Cardiac muscle cell (in vitro differentiated cells and primary cell): Measurements from ENCODE around the gene PITPNM1. TPM values are rescaled to one million over a fixed set of nuclear protein-coding genes. Genes with fewer than 3 reads are reported as not detected.

ENCODE experiments used
- DNase-seq, 2 donors: peaks; one replicate each; pipeline versions ENCODE4 v3.0.0 to v3.0.0-alpha.2; 2010 to 2017; ENCODE audit warnings: low read depth in 1 of 2, low spot score in 1 of 2
- H3K27ac ChIP-seq: fragments of 200-600 bp; sonication (generic); 2 replicates; pipeline ENCODE4 v1.5.1; 2016
- H3K27me3 ChIP-seq: fragments of 200-600 bp; sonication (generic); 2 replicates; pipeline ENCODE4 v1.6.0; 2016; ENCODE audit warnings: control low read depth
- H3K36me3 ChIP-seq: fragments of 200-600 bp; sonication (generic); 2 replicates; pipeline ENCODE4 v1.5.1; 2016; ENCODE audit warnings: control low read depth
- H3K4me1 ChIP-seq: fragments of 200-600 bp; sonication (generic); 2 replicates; pipeline ENCODE4 v1.8.1; 2017; ENCODE audit warnings: low read depth, mild to moderate bottlenecking, mixed run types
- H3K4me3 ChIP-seq: fragments of 200-600 bp; sonication (generic); 2 replicates; pipeline ENCODE4 v1.5.1; 2016; ENCODE audit warnings: mild to moderate bottlenecking
- H3K9me3 ChIP-seq: fragments of 200-600 bp; sonication (generic); 2 replicates; pipeline ENCODE4 v1.5.1; 2017; ENCODE audit warnings: low read depth, mild to moderate bottlenecking, control low read depth
- CTCF ChIP-seq: IDR thresholded peaks from 2 replicates; pipeline ENCODE4 v1.5.1; 2012; ENCODE audit warnings: low read depth, mild to moderate bottlenecking, low read length
- polyA plus RNA-seq: library from polyadenylated mRNA; unstranded; fragments of >200 nt; fragmentation: Nextera tagmentation; extraction: Ambion mirVana; gene quantifications from 2 replicates; pipeline ENCODE4 v1.2.1, GENCODE V29; 2016
- total RNA-seq: library from RNA; depleted of rRNA; stranded (reverse); fragments of >200 nt; gene quantifications from 2 replicates; pipeline ENCODE4 v1.2.3, GENCODE V29; 2016

PITPNM1 gene
- total and polyA plus RNA-seq, 2 experiments from 2014 or later, result 24.8 to 58.5 TPM

GRCh38 chr11:67496113-67496512, 9.1 kb downstream of the PITPNM1 start:
- no peak overlapping the region for H3K27ac ChIP-seq
- no peak overlapping the region for H3K4me3 ChIP-seq
- no peaks in the 10 kb centered on the region for H3K9me3 ChIP-seq
- no peaks in the 10 kb centered on the region for H3K4me1 ChIP-seq
- DNase-seq, result no peak
- TF ChIP-seq CTCF, result no peak
- H3K27me3 ChIP-seq, result no peaks in the 10 kb centered on the region
- H3K36me3 ChIP-seq, result peaks cover 4% of the 10 kb centered on the region

- Histone ChIP-seq H3K4me1 (no peaks in the 10 kb centered on the region), H3K9me3 (no peaks in the 10 kb centered on the region), H3K27ac (no peak overlapping the region), H3K4me3 (no peak overlapping the region), H3K27me3 (no peaks in the 10 kb centered on the region), H3K36me3 (peaks cover 4% of the 10 kb centered on the region)
- TF ChIP-seq CTCF, result no peak
- no peak for DNase-seq
These were observed 9.7 kb downstream of the PITPNM1 start for GRCh38 chr11:67495234-67496005.

DNA sequence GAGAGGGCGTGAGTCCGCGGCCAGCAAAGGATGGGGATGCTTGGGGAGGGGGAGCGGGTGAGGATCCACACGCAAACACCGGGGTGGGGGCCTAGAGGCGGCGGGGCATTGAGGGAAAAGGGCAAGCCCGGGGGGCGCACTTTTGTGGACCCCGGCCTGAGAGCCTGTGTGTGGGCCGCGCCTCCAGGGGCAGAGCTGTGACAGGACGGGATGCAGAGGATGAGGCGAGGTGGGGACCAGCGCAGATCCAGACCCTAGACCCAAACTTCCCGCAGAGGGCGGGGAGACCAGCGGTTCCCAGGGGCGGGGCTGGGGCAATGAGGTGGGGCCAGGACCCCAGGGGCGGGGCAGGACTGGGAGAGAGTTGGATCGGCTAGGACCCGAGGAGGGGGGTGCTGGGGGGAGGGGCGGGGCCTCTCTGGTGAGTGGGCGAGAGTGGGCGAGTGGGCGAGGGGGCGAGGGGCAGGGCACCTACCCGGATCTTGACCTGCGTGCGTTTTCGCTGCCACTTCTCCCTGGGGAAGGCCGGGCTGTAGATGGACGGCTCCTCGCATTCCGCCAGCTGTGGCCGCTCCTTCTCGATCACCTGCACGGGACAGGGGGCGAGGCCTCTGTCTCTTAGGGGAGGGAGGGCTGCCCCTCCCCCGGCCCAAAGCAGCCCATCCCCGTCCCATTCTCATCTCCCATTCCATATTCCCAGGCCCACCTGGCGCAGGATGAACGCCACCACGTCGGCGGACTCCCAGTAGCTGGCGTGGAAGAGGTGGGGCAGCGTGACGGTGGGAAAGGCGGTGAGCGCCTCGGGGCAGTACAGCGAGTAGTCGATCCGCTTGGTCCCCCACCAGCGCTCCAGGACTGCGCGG, 10.6 kb downstream of the PITPNM1 start:
- DNase-seq, result no peak
- no peaks in the 10 kb centered on the region for H3K4me1 ChIP-seq
- no peak overlapping the region for H3K4me3 ChIP-seq
- H3K27me3 ChIP-seq, result no peaks in the 10 kb centered on the region
- TF ChIP-seq CTCF, result no peak
- H3K36me3 ChIP-seq, result peaks cover 8% of the 10 kb centered on the region
- no peaks in the 10 kb centered on the region for H3K9me3 ChIP-seq
- H3K27ac ChIP-seq, result no peak overlapping the region

- Histone ChIP-seq H3K36me3 (peaks cover 8% of the 10 kb centered on the region), H3K27me3 (no peaks in the 10 kb centered on the region), H3K4me1 (no peaks in the 10 kb centered on the region), H3K4me3 (no peak overlapping the region), H3K27ac (no peak overlapping the region), H3K9me3 (no peaks in the 10 kb centered on the region)
- DNase-seq, result no peak
- TF ChIP-seq CTCF, result no peak
These were observed 11.4 kb downstream of the PITPNM1 start for GRCh38 chr11:67493548-67494370.

GRCh38 chr11:67492801-67493547, 12.2 kb downstream of the PITPNM1 start:
- H3K4me3 ChIP-seq, result no peak overlapping the region
- H3K36me3 ChIP-seq, result peaks cover 8% of the 10 kb centered on the region
- H3K27me3 ChIP-seq, result no peaks in the 10 kb centered on the region
- H3K27ac ChIP-seq, result no peak overlapping the region
- H3K4me1 ChIP-seq, result no peaks in the 10 kb centered on the region
- no peak for DNase-seq
- TF ChIP-seq CTCF, result no peak
- no peaks in the 10 kb centered on the region for H3K9me3 ChIP-seq
